Measurements from ENCODE around the gene XYLB. TPM values are rescaled to one million over a fixed set of nuclear protein-coding genes. Genes with fewer than 3 reads are reported as not detected.

XYLB gene
- total RNA-seq, 3 donors from 2014 or later: 5.2 to 7.9 (median 6.7) TPM

DNA sequence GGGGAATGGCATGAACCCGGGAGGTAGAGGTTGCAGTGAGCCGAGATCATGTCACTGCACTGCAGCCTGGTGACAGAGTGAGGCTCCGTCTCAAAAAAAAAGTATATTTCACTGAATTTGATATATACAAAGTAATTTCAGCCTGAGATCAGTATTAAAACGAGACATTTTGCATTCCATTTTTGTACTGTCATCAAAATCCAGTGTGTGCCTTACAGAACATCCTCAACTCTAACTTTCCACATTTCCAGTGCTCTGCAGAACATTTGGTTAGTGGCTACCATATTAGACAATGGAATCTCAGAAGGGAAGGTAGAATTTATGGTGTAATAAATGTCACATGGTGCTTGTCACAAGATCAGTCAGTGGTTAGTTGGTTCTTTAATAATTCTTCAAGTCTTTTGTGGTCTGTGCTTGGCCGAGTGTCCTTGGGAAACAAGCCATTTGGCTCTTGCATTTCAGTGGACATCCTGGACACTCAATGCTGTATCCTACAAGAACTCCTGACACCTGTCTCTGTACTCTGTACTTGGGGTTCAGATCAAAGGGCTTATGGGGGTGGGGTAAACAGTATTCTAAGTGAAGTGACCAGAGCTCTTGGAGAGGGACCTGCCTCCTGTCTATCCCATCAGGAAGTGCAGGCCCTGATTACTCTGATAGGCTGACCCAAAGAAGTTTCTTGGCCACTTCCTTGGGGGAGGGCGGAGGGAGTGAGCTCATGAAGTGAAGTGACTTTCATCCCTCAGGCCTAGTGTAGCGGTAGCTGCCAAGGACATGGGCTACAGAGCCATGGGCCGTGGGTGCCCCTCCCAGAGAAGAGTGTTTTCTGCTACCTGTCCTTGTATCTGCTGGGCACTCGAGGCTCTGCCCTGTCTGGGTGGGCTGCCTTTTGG is 110.8 kb downstream of the XYLB start:
- TF ChIP-seq, protein P1, sequence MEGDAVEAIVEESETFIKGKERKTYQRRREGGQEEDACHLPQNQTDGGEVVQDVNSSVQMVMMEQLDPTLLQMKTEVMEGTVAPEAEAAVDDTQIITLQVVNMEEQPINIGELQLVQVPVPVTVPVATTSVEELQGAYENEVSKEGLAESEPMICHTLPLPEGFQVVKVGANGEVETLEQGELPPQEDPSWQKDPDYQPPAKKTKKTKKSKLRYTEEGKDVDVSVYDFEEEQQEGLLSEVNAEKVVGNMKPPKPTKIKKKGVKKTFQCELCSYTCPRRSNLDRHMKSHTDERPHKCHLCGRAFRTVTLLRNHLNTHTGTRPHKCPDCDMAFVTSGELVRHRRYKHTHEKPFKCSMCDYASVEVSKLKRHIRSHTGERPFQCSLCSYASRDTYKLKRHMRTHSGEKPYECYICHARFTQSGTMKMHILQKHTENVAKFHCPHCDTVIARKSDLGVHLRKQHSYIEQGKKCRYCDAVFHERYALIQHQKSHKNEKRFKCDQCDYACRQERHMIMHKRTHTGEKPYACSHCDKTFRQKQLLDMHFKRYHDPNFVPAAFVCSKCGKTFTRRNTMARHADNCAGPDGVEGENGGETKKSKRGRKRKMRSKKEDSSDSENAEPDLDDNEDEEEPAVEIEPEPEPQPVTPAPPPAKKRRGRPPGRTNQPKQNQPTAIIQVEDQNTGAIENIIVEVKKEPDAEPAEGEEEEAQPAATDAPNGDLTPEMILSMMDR (IDR thresholded peaks at IDR 0.05): no peak
- TF ChIP-seq POLR2A (IDR thresholded peaks at IDR 0.05) (no peak), POLR2AphosphoS5 (IDR thresholded peaks at IDR 0.05) (no peak)
- peak overlapping the region in 1 of 2 donors; percentile 70 for H3K27ac ChIP-seq
- H3K4me3 ChIP-seq: no peak overlapping the region
- no peaks in the 10 kb centered on the region for H3K9me3 ChIP-seq
- H3K27me3 ChIP-seq: no peaks in the 10 kb centered on the region
- DNase-seq (ENCODE audit: low spot score in 2 of 2): peak in 1 of 2 donors; percentile 36
- peaks cover 15 to 27% of the 10 kb centered on the region in 2 donors for H3K4me1 ChIP-seq
- intact Hi-C loops (cut with DNase I; ENCODE audit: low total_unique reads): no loop called here
- no peaks in the 10 kb centered on the region for H3K36me3 ChIP-seq

DNA sequence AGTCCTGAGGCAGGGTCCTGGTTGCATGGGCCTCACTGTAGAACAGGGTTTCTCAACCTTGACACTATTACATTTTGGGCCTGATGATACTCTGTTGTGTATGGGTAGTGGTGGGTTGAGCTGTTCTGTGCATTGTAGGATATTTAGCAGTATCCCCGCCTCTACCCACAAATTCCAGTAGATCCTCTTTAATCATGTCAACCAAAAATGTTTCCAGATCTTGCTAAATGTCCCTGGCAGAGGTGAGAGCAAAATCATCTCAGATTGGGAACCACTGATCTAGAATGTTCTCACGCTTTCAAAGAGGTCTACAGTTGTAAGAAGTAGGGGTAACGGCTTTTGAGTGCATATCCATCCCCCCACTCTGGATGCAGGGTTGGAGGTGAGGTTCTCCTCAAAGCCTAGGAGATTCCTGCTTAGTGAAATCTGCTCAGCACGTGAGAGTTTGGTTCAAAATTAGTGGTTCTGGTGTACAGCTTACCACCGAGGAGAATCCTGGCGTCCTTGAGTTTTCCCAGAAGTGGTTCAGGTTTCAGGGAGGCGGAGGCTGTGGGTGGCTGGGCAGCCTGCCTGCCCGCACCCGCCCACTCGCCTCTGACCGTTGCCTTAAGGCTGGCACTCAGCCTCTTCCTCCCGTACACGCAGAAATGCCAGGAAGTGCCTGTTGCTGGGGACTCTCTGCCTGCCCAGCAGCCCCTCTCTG is 112.4 kb downstream of the XYLB start:
- no peaks in the 10 kb centered on the region for H3K27me3 ChIP-seq
- intact Hi-C loops (cut with DNase I; ENCODE audit: low total_unique reads): no loop called here
- TF ChIP-seq, protein P1 (IDR thresholded peaks at IDR 0.05): no peak
- TF ChIP-seq POLR2AphosphoS5 (IDR thresholded peaks at IDR 0.05): peak in 1 of 3 donors; percentile 17
- peak overlapping the region; percentile 64 to 92 for H3K27ac ChIP-seq
- no peaks in the 10 kb centered on the region for H3K36me3 ChIP-seq
- H3K4me3 ChIP-seq: peak overlapping the region in 2 of 3 donors; percentile 33 to 58
- peaks cover 15 to 27% of the 10 kb centered on the region in 2 donors for H3K4me1 ChIP-seq
- peak; percentile 62 to 71 for DNase-seq (ENCODE audit: low spot score in 2 of 2)
- no peaks in the 10 kb centered on the region for H3K9me3 ChIP-seq

DNA sequence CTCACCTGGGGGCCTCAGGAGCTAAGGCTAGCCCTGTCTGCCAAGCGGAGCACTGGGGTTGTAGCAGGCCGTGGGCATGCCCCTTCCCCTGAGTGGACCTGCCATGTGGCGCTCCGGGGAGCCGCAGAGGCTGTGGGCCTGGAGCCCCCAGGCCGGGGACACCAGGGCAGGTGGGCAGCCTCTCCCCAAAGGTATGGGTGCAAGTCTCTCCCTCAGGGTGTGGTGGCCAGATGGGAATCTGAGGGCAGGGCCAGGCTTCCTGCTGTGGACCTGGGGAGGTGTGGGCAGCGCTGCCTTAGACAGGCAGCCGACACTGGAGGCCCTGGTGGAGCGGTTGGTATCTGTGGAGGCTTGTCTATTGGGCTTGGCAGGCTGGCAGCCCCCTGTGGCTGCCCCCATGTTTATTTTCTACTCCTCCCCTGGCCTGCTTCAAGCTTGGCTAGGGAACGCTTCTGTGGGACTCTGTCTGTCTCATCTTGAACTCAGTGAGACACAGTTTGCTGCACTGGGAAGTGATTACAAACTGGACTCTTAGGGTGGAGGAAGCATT is 113.0 kb downstream of the XYLB start:
- Histone ChIP-seq H3K27ac (peak overlapping the region; percentile 64 to 92), H3K4me3 (peak overlapping the region in 2 of 3 donors; percentile 33 to 58)
- DNase-seq (ENCODE audit: low spot score in 2 of 2): no peak

DNA sequence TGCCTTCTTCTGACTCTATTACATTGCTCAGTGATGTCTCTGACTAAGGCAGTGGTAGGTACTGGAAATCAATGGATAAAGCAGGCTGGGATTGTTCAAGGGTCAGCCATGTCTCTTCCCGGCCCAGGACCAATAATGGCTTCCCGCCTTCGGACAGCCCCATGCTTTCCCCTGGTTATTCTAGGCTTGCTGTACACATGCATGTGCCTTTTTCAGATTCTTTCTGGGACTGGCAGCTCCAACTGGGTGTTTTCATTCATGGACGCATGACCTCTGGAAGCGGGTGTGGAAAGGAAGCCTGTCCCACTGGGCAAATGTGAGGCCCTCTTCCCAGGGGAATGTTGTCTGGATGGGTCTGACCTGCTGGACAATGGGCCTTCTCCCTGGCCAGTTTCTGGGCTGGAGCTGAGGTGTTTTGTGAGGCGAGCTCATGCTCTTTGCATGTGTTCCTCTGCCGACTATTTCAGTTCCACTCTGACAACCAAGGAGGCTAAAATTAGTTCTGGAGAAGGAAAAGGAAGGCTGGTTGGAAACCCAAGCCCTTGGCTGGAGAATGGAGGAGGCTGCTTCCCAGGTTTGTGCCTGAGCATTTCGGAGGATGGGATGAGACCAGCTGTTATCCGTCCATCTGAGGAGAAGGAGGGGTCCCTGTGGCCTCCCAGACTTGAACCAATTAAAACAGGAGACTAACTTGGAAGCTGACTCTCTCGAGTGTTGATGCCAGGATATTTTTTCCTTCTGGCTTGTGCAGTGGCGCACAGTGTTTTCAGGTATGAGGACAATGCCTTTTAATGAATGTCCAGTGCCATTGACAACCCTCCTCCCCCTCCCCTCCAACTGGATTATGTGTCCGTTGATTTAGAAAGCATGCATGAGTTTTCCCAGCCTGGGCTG is 114.0 kb downstream of the XYLB start:
- Histone ChIP-seq H3K9me3 (no peaks in the 10 kb centered on the region), H3K27ac (peak overlapping the region; percentile 11 to 92), H3K36me3 (no peaks in the 10 kb centered on the region), H3K4me1 (peaks cover 15 to 27% of the 10 kb centered on the region in 2 donors), H3K27me3 (no peaks in the 10 kb centered on the region), H3K4me3 (peak overlapping the region in 1 of 3 donors; percentile 20)
- intact Hi-C loops (cut with DNase I; ENCODE audit: low total_unique reads): no loop called here
- no peak for DNase-seq (ENCODE audit: low spot score in 2 of 2)
- no peak for TF ChIP-seq POLR2A (IDR thresholded peaks at IDR 0.05)
- TF ChIP-seq, protein P1 (IDR thresholded peaks at IDR 0.05): no peak
- no peak for TF ChIP-seq POLR2AphosphoS5 (IDR thresholded peaks at IDR 0.05)

More for the DNA sequence above, 113.0 kb downstream of the XYLB start:
- H3K4me1 ChIP-seq: peaks cover 15 to 27% of the 10 kb centered on the region in 2 donors
- no peaks in the 10 kb centered on the region for H3K27me3 ChIP-seq
- no peak for TF ChIP-seq POLR2A (IDR thresholded peaks at IDR 0.05)
- TF ChIP-seq POLR2AphosphoS5 (IDR thresholded peaks at IDR 0.05): no peak
- TF ChIP-seq, protein P1 (IDR thresholded peaks at IDR 0.05): no peak
- no peaks in the 10 kb centered on the region for H3K36me3 ChIP-seq
- intact Hi-C loops (cut with DNase I; ENCODE audit: low total_unique reads): no loop called here
- no peaks in the 10 kb centered on the region for H3K9me3 ChIP-seq

Other genes starting within 250 kb of the XYLB start
- gene ACAA1, start 209.7 kb upstream of the XYLB start, total RNA-seq: 10 to 100 TPM; 69.2 to 87.5 (median 83.9) TPM
- 10 to 100 TPM; 33.4 to 36.0 (median 35.3) TPM for gene MYD88, start 208.1 kb upstream of the XYLB start, total RNA-seq
- 10 to 100 TPM; 29.0 to 41.6 (median 33.1) TPM for gene OXSR1, start 181.2 kb upstream of the XYLB start, total RNA-seq
- gene SLC22A13, start 81.0 kb upstream of the XYLB start, total RNA-seq: under 1 TPM in 2 of 3 donors, not detected in 1; 0.48 to 0.59 TPM
- gene SLC22A14, start 64.5 kb upstream of the XYLB start, total RNA-seq: under 1 TPM in 1 of 3 donors, not detected in 2; 0.29 TPM
- 10 to 100 TPM in 2 of 3 donors, 1 to 10 TPM in 1; 4.0 to 10.7 (median 10.2) TPM for gene ACVR2B, start 107.1 kb downstream of the XYLB start, total RNA-seq
- gene EXOG, start 149.6 kb downstream of the XYLB start, total RNA-seq: 10 to 100 TPM in 1 of 3 donors, 1 to 10 TPM in 2; 7.5 to 10.2 (median 8.8) TPM